NCI-H2196 (cell line): ENCODE measurements around the gene HIKESHI.
"Not testable (repeated sequence)": the region's sequence is repeated elsewhere in the genome, so short reads cannot be mapped to it uniquely, and the experiment has no call there.

Experiments
- DNase-seq: peaks from one replicate; lab custom pipeline; 2025; ENCODE audit not compliant: unreplicated experiment; lab: John Stamatoyannopoulos, UW

Gene HIKESHI, protein sequence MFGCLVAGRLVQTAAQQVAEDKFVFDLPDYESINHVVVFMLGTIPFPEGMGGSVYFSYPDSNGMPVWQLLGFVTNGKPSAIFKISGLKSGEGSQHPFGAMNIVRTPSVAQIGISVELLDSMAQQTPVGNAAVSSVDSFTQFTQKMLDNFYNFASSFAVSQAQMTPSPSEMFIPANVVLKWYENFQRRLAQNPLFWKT

DNA sequence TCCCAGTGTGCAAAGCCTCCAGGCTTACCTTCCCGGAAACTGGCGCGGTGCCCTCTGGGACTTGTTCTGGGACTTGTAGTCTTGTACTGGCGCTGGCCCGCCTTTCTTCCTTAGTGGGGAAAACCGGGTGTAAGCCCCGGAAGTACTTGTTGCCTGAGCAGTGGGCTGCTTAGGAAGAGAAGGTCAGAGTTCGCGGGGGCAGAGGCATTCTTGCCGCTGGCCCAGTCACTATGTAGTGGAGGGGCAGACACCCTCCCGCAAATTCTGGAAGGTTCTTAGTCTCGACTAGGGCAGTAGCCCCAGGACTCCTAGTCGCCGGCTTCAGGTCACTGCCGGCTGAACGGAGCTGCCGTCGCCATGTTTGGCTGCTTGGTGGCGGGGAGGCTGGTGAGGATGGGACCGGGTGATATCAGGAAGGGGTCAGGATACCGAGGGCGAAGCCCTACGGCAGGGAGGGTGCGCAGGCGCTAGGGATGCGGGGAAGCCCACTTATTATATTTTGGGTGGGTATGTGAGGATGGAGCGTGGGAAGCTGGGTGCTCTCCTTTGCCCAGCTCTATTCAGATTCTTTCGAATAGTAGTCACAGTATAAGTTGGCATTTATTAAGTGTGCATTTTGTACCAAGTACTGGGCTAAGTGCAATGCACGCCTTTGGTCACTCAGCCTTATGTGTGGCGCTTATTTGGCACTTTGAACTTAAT, at the start of gene HIKESHI:
Gene HIKESHI, plus strand, starts transcription at position 149 of the 702 bp plus-strand sequence. Its CDS starts 209 bp downstream, at position 358.
- peak; percentile 100 for DNase-seq

DNA sequence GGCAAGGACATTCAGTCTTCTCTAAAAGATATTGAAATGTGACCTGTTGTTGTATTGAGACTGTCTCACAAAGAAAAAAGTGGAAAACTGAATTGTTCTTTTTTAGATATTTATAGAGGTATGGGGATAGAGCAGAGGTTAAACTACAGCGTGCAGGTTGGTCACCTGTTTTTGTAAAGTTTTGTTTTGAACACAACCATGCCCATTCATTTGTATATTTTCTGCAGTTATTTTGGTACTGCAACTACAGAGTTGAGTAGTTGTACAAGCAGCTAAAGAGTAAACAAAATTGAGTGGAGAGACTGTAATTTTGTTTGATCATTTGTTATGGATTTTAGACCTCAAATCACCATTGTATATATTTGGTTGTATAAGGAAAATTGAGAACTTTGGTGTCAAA, 46.1 kb upstream of the HIKESHI start:
- DNase-seq = no peak

DNA sequence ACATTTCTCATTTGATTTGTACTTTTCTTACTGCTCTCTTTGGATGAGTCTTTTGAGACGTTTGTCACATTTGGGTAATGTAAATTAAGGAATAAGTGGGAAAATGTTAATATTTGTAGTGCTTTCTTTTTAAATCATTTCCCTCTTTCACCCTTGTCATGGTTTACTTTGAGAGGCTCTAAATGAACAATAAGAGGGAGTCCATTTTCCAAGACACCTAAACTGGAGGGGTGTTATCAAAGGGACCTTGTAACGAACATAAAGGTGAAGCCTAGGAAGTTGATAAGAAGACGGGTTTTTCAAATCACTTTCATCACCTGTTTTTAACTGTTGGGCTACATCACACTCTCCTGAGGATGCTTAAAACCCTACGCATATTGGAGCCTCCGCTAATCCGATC, 45.4 kb upstream of the HIKESHI start:
- no peak for DNase-seq

DNA sequence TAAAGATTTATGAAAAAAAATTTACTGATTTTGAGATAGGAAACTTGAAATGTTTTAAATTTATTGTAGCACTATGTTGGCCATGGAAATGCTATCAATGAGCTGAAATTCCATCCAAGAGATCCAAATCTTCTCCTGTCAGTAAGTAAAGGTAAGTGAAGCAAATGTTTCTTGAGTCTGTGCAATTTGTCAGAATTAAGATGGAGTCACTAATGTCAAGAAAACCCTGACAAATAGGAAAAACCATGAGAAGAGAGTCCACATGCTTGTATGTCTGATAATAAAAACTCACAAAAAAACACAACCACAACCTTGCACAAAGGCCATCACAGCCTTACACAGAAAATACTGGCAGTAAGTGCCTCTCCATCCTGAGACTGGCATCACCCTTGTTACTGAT, 44.6 kb upstream of the HIKESHI start:
- no peak for DNase-seq

DNA sequence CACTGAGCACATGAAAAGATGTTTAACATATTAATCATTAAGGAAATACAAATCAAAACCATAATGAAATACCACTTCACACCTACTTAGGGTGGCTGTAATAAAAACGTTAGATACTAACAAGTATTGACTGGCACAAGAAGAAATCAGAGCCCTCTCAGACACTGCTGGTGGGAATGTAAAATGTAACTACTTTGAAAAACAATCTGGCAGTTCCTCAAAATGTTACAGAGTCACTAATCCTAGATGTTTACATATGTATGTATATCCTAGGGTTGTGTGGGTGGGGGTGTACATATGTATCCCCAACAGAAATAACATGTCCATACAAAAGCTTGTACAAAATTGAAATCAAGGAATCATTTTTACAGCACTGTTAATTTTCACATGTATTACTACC, 42.3 kb upstream of the HIKESHI start:
- no peak for DNase-seq

DNA sequence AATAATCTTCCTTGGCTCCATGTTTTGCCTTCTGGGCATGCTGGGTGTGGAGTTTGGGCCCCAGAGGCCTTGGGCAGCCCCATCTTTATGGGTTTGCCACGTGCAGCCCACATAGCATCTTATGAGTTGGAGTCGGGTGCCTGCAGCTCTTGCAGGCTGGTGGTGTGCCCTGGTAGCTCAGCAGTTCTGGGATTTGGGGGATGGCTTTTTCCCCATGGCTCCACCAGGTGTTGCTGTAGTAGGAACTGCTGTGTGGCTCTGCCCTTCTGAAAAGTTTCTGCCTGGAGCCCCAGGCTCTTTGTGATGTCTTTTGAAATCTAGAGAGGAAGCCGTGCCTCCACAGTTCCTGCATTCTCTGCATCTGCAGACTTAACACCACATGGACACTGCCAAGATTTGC, 40.7 kb upstream of the HIKESHI start:
- DNase-seq = no peak

DNA sequence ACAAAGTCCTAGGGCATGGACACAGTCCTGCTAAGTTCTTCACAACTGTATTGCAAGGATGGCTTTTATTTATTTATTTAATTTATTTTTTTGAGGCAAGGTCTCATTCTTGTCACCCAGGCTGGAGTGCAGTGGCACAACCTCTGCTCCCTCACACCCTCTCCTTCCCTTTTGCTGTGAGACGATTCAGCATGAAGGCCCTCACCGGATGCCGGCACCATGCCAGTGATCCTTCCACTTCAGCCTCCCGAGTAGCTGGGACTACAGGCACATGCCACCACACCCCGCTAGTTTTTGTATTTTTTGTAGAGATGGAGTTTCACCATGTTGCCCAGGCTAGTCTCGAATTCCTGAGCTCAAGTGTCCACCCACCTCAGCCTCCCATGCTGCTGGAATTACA, 39.7 kb upstream of the HIKESHI start:
- DNase-seq = no peak

DNA sequence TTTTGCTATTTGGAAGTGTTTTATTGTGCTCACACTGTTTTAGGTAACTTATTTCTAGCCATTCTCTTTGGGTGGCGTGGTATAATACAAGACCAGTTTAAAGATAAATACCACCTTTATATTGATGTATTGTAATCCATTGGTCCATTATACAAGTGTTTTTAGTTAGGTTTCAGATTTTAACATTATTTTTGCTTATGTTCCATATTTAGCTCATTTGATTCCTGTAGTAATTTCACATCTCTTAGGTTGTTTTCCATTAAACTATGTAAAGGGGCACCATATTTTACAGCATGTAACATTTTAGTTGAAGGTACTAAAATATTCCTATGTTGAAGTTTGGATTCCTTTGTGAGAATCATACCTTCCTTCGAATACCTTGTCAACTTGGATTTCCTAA, 37.4 kb upstream of the HIKESHI start:
- DNase-seq = no peak

DNA sequence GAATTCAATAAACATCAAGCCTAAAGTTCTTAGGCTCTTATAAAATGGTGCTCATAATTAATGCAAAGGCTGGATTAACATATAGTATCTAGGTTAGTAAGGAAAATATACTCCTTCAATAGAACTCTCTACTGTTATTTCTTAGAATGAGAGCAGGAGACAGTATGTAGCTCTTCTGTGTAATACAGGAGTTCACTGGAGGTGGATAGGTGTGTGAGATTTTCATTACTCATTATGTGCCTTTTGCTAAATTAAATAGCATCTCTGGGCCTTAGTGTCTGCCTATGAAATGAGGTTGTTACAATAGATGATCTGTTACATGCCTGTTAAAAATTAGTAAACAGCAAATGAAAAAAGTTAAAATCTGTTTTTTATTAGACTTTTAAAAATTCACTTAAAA, 36.8 kb upstream of the HIKESHI start:
- no peak for DNase-seq

DNA sequence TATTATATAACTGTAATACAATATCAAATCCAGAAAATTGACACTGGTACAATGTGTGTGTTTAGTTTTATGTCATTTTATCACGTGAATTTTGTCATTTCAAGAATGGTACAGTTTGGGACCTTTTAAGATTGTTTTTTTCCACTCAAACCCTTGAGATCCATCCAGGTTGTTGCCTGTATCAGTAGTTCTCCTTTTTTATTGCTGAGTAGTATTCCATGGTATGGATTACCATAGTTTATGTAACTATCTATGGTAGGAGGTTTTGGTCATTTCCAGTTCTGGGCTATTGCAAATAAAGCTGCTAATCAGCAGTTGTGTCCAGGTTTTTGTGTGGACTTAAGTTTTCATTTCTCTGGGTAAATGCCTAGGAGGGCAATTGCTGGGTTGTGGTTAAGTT, 32.4 kb upstream of the HIKESHI start:
- no peak for DNase-seq

DNA sequence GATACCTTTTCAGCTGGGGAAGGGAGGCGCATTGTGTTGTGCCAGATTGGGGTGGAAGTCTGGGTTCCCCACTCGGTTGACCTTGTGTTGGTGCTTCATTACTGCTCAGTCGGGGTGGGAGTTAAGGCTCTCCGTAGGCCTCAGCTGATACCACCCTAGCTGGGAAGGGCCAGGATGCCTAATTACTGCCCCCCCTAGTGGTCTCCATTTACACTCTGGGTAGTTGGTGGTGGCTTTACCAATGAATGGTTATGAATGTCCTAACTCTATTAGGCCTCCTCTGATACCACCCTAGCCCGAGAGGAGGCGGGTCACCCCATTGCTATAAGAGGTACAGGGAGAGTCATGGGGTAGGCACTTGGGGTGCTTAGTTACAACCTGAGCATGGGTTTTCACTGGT, 27.5 kb upstream of the HIKESHI start:
- DNase-seq = no peak

DNA sequence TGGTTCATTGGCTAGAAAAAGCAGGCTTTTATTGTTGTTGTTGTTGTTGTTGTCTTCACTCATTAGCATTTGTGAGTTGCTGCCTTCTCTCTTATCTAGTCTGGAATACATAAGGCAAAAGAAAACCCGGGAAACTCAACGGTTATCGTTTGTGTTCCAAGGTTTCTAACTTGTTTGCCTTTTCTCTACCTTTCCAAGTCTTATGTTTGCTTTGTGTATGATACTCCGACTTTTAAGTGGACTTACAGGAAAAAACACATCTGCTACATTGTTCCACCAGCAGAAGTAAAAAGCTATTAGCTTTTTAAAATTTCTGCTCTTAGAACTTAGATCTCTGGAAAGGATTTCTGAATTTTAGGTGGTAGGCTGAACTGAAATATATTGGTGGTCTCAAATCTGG, 27.0 kb upstream of the HIKESHI start:
- DNase-seq = peak; percentile 61

DNA sequence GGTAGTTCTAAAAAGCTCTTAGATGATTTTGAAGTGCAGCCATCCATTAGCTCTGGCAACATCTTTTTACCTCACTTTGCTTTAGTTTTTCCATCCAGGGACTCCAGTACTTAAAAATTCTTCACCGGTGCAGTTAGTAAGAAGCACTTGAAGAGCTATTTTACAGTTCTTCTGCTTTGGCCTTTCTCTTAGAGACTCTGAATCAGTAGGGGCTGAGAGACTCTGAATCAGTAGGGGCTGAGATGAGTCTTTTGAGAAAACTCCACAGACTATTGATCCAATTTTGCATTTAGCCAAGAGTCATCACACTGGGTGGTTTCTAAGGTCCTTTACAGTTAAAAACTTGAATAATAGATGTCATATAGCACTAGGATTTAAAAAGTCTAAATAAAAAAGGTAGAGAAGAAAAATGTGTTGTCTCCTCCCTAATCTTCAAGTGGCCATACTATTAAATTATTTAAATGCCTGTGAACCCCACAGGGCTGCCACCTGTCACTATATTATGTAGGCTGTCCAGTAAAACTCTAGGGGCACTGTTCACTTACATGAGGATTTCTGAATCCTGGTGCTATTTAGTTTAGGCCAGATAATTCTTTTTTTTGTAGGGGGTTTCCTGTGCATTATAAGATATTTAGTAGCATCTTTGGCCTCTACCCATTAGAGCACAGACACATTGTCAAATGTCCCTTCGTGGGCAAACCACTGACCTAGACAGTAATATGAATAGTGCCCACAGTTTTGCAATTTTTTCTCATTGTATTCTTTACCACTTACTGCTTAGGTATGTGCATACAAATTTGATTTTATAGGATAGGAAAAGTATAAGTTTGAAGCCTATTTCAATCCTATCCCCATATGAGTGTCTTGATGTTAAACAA, 26.3 kb upstream of the HIKESHI start:
- peak; percentile 35 for DNase-seq

DNA sequence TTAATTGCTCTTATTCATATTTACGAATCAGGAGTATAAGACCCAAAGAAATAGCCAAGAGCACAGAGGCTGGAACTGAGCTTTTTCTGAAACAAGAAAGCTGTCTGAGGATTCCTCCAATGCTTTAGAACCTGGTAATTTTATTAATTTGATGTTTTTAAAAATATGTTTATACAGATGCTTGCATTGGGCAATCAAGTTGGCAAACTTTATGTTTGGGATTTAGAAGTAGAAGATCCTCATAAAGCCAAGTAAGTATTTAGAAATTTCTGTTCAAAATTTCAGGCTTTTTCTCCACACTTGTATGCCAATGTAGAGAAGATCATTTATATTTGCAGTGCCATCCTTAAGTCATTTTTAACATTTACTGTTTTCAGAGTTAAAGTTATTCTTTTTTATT, 24.3 kb upstream of the HIKESHI start:
- DNase-seq = no peak

DNA sequence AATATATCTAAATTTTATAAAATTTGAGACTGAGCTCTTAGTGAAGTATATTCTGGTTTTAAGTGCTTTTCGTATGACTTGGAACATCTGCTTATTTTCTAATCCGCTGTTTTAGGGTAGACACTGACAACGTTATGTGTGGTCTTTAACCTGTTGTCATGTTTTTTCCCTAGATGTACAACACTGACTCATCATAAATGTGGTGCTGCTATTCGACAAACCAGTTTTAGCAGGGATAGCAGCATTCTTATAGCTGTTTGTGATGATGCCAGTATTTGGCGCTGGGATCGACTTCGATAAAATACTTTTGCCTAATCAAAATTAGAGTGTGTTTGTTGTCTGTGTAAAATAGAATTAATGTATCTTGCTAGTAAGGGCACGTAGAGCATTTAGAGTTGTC, 23.8 kb upstream of the HIKESHI start:
- DNase-seq = no peak

DNA sequence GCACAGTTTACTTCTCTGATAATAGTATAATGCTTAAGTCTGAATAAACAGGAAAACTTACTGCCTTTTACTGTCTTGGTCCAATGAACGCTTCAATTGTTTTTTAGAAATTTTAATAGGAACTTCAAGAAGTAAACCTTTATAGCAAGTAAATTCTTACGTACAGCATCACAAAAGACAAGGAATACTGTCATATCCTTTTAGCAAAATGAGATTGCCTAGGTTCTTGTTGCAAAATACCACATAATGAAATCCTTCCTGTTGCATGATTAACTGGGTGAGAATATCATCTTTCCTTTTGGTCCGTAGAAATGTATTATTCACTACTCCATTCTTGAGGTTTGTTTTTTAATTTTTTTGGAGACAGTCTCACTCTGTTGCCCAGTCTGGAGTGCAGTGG, 22.3 kb upstream of the HIKESHI start:
- DNase-seq = no peak

DNA sequence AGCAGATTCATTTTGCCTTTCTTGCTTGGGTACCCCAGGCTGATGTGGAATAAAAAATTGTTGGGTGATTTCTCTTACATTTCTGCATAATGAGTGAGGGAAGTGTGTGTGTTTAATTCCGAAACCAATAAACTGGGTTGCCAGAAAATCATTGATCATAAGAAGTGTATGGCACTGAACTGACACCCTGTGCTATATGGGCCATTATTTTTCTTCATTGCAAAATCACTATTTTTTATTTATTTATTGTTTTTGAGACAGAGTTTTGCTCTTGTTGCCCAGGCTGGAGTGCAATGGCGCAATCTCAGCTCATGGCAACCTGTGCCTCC, 14.6 kb upstream of the HIKESHI start:
- DNase-seq = no peak

DNA sequence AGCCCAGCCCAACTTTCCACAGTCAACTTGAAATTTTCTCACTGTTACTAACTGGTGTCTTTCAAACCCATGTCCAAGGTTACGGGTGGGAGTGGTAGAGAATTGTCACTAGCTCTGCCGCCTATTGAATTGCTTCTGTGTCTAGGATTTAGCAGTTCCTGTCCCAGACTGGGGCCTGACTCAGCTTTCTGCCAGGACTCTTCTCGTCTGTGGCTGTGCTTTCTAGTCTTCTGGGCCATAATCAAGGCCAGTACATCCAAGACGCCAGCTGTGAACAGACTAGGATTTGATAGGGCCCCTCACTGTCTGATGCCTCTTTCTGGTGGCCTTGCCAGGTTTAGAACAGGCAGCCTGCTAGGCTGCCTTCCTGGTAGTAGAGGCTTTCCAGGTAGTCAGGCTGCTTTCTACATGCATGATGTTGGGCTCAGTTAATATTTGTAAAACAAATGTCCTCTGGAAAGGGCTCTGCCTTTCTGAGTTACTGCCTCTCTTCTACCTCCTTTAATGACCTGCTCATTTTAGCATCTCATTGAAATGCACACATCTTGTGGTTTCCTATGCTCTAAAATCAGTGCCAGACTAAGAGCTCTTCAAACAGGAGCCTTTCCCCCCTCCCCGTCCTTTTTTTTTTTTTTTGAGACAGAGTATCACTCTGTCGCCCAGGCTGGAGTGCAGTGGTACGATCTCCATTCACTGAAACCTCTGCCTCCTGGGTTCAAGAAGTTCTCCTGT, 13.1 kb upstream of the HIKESHI start:
- DNase-seq = no peak

DNA sequence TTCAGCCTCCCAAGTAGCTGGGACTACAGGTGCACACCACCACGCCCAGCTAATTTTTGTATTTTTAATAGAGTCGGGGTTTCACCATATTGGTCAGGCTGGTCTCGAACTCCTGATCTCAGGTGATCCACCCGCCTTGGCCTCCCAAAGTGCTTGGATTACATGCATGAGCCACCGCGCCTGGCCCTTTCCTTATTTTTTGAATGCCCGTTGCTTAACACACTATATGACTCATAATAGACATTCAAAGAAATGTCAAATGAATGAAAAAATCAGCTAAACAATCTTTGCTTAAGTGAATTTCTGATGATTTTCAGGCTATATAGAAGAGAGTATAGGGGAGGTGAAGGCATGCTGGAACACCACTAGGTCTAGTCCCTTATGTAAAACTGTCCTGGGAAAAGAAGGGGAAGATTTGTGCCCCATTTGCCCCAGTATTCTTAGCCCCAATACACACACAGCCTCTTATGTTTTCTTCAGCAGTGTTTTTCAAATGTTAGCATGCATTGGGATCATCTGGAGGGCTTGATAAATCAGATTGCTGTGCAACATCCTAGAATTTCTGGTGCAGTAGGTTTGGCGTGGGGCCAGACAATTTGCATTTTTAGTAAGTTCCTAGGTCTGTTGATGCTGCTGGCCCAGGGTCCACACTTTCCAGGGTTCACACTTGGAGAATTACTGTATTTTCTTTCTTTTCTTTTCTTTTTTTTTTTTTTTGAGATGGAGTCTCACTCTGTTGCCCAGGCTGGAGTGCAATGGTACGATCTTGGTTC, 12.3 kb upstream of the HIKESHI start:
- not testable (repeated sequence) for DNase-seq

DNA sequence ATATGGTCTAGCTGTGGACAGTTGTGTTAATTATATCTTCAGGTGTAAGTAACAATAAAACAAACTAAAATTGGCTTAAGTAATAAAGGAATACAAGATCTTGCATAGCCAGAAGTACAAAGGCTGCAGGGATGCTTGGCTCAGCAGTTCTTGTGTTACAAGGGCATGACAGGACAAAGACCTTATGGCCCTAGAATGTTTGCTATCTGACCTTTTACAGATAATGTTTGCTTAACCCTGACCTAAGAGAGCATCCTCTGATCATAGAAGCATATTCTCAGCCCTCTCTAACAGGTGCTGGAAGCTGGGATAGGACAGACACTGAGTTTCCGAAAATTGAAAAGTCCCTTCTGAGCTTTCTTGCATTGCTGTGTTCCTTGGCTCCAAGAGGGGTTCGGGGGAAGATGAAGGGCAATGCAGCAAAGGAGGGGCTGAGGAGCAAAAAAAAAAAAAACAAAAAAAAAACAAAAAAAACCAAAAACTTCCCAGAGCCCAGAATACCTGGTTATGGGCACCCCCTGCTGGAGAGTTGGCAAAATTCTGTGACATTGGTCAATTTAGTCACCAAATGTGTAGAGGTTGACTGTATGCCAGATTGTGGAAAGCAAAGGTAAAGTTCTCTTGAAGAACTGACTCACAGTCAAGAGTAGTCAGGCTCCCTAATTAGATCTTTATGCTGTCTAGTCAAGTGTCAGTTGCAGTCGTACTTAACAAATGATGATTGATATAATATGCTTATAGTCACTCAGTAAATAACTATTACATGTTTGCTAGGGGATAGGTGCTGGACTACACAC, 10.4 kb upstream of the HIKESHI start:
- peak; percentile 76 for DNase-seq
